CD14-positive monocyte (primary cell): ENCODE data around the gene RANBP2. TPM values are rescaled to one million over a fixed set of nuclear protein-coding genes. Genes with fewer than 3 reads are reported as not detected.
"Not testable (repeated sequence)": the region's sequence is repeated elsewhere in the genome, so short reads cannot be mapped to it uniquely, and the experiment has no call there.

Source experiments
- DNase-seq, 3 donors: peaks; one replicate each; pipeline ENCODE4 v3.0.0-alpha.2; 2011 to 2022
- H2AFZ ChIP-seq: 2 replicates; pipeline ENCODE4 v1.6.0; 2012; ENCODE audit warnings: mild to moderate bottlenecking, low read depth, low read length, inconsistent platforms; ENCODE audit not compliant: insufficient read depth, poor library complexity, severe bottlenecking
- H3K27ac ChIP-seq, 2 donors: 1 replicate in 1 of 2; 2 replicates in 1 of 2; pipeline ENCODE4 v1.5.1; 2012 to 2013; ENCODE audit warnings: low read length in 2 of 2, control low read depth in 1 of 2, inconsistent platforms in 1 of 2, low read depth in 1 of 2, mild to moderate bottlenecking in 1 of 2
- H3K27me3 ChIP-seq, 2 donors: one replicate each; pipeline versions ENCODE4 v1.6.0 to v1.6.1; 2011 to 2013; ENCODE audit warnings: low read length in 2 of 2; ENCODE audit not compliant: control insufficient read depth in 2 of 2, insufficient read depth in 2 of 2
- H3K36me3 ChIP-seq, 2 donors: replicated peaks in 1 of 2; 1 replicate in 1 of 2; 2 replicates in 1 of 2; pipeline versions ENCODE4 v1.5.1 to v1.6.1; 2012 to 2013; ENCODE audit warnings: low read length in 2 of 2, control low read depth in 1 of 2, inconsistent platforms in 1 of 2, mild to moderate bottlenecking in 1 of 2; ENCODE audit not compliant: insufficient read depth in 2 of 2, control insufficient read depth in 1 of 2
- H3K4me1 ChIP-seq, 2 donors: 1 replicate in 1 of 2; 2 replicates in 1 of 2; pipeline versions ENCODE4 v1.5.1 to v1.6.1; 2012 to 2013; ENCODE audit warnings: low read length in 2 of 2, control low read depth in 1 of 2, inconsistent platforms in 1 of 2, mild to moderate bottlenecking in 1 of 2, moderate library complexity in 1 of 2; ENCODE audit not compliant: insufficient read depth in 2 of 2, control insufficient read depth in 1 of 2
- H3K4me2 ChIP-seq: replicated peaks from 2 replicates; pipeline ENCODE3; 2012; ENCODE audit warnings: low read length, moderate library complexity, mild to moderate bottlenecking; ENCODE audit not compliant: poor library complexity, severe bottlenecking; ENCODE audit errors: extremely low read depth
- H3K4me3 ChIP-seq, 3 experiments: fragments of 200-600 bp in 1 of 3; sonication (generic) in 1 of 3; replicated peaks in 1 of 3; 1 replicate in 2 of 3; 2 replicates in 1 of 3; pipeline ENCODE4 v1.5.1; 2011 to 2013; ENCODE audit warnings: low read length in 3 of 3, mild to moderate bottlenecking in 3 of 3, control low read depth in 2 of 3, low read depth in 2 of 3, inconsistent platforms in 1 of 3, moderate library complexity in 1 of 3
- H3K79me2 ChIP-seq: 2 replicates; pipeline ENCODE4 v1.6.0; 2012; ENCODE audit warnings: mild to moderate bottlenecking, control low read depth, inconsistent platforms, low read length, moderate library complexity; ENCODE audit not compliant: insufficient read depth
- H3K9ac ChIP-seq: 2 replicates; pipeline ENCODE4 v1.6.0; 2017; ENCODE audit warnings: low read length, mild to moderate bottlenecking; ENCODE audit not compliant: insufficient read depth, poor library complexity, severe bottlenecking
- H3K9me3 ChIP-seq, 2 donors: replicated peaks in 1 of 2; 1 replicate in 1 of 2; 2 replicates in 1 of 2; pipeline versions ENCODE4 v1.5.1 to v1.6.1; 2012 to 2013; ENCODE audit warnings: low read length in 2 of 2, control low read depth in 1 of 2; ENCODE audit not compliant: control insufficient read depth in 1 of 2, insufficient read depth in 1 of 2
- H4K20me1 ChIP-seq: 2 replicates; pipeline ENCODE4 v1.6.0; 2012; ENCODE audit warnings: mild to moderate bottlenecking, low read length, control low read depth, moderate library complexity; ENCODE audit not compliant: insufficient read depth
- H3K27ac Mint-ChIP-seq, 7 donors: one replicate each; pipeline ENCODE4 v1.8.0; 2020; ENCODE audit warnings: mild to moderate bottlenecking in 7 of 7, mixed read lengths in 7 of 7, moderate library complexity in 6 of 7, inconsistent platforms in 2 of 7
- H3K27me3 Mint-ChIP-seq, 3 donors: one replicate each; pipeline ENCODE4 v1.8.0; 2021 to 2022; ENCODE audit warnings: low read depth in 3 of 3, mild to moderate bottlenecking in 3 of 3, mixed read lengths in 3 of 3, moderate library complexity in 3 of 3, inconsistent platforms in 1 of 3
- H3K36me3 Mint-ChIP-seq, 2 donors: one replicate each; pipeline ENCODE4 v1.8.0; 2020; ENCODE audit warnings: mixed read lengths in 2 of 2, inconsistent platforms in 1 of 2, mild to moderate bottlenecking in 1 of 2
- H3K4me1 Mint-ChIP-seq: one replicate; pipeline ENCODE4 v1.8.0; 2020; ENCODE audit warnings: mild to moderate bottlenecking, mixed read lengths
- H3K4me3 Mint-ChIP-seq, 2 donors: one replicate each; pipeline ENCODE4 v1.8.0; 2020; ENCODE audit warnings: mild to moderate bottlenecking in 2 of 2, mixed read lengths in 2 of 2, moderate library complexity in 1 of 2
- H3K9me3 Mint-ChIP-seq, 7 donors: one replicate each; pipeline ENCODE4 v1.8.0; 2020 to 2022; ENCODE audit warnings: mixed read lengths in 7 of 7, mild to moderate bottlenecking in 6 of 7, moderate library complexity in 6 of 7, inconsistent platforms in 2 of 7
- WGBS: methylation state at CpG from one replicate; pipeline ENCODE4 v1.1.5; 2013; ENCODE audit warnings: missing lambda C conversion rate; ENCODE audit not compliant: insufficient coverage; 5-methylcytosine and 5-hydroxymethylcytosine counted together
- intact Hi-C, 2 donors: fragments of 100-400 bp; cut with micrococcal nuclease; formaldehyde crosslinking; loops; one replicate each; pipeline versions ENCODE4 v1.15.0 to v1.15.1; 2023
- polyA plus RNA-seq, 3 donors: library from polyadenylated mRNA; depleted of rRNA in 1 of 3; unstranded in 2 of 3; stranded (reverse) in 1 of 3; fragments of 300-500 nt in 2 of 3; fragments of >200 nt in 1 of 3; fragmentation: Illumina TruSeq in 2 of 3; gene quantifications; 1 replicate in 2 of 3; 2 replicates in 1 of 3; pipeline ENCODE4 v1.2.3, GENCODE V29; 2012 to 2021

The RANBP2 gene
- polyA plus RNA-seq, 3 donors = 6.8 to 7.3 (median 7.0) TPM

GRCh38 chr2:108688818-108689756, 30.2 kb upstream of the RANBP2 start:
- Mint-ChIP-seq H3K36me3 (peaks cover 9 to 24% of the 10 kb centered on the region in 2 donors), H3K27ac (peak overlapping the region in 2 of 7 donors; percentile 14 to 43)
- H3K9me3 ChIP-seq, H2AFZ ChIP-seq, H4K20me1 ChIP-seq, H3K4me1 ChIP-seq, H3K9ac ChIP-seq, H3K27me3 Mint-ChIP-seq, H3K27ac ChIP-seq, H3K9me3 Mint-ChIP-seq, H3K4me1 Mint-ChIP-seq, intact Hi-C loops, H3K4me2 ChIP-seq, DNase-seq, H3K4me3 Mint-ChIP-seq, H3K79me2 ChIP-seq, H3K27me3 ChIP-seq, H3K4me3 ChIP-seq: not testable (repeated sequence)
- peaks cover 17 to 20% of the 10 kb centered on the region in 2 donors for H3K36me3 ChIP-seq
- 100% methylated on average over 1 of the region's 15 CpGs for WGBS

- H3K27ac Mint-ChIP-seq, H3K4me1 Mint-ChIP-seq, H3K9me3 Mint-ChIP-seq, H3K4me3 ChIP-seq, H3K9ac ChIP-seq, H3K9me3 ChIP-seq, H3K4me2 ChIP-seq, intact Hi-C loops, H2AFZ ChIP-seq, H3K4me3 Mint-ChIP-seq, H3K27me3 Mint-ChIP-seq, H3K27ac ChIP-seq, H4K20me1 ChIP-seq, H3K4me1 ChIP-seq, H3K79me2 ChIP-seq, H3K27me3 ChIP-seq, DNase-seq: not testable (repeated sequence)
- H3K36me3 Mint-ChIP-seq = peaks cover 5 to 18% of the 10 kb centered on the region in 2 donors
- peaks cover 8 to 11% of the 10 kb centered on the region in 2 donors for H3K36me3 ChIP-seq
- WGBS = no CpG with 5 or more reads among the region's 1 CpG
These were observed 29.3 kb upstream of the RANBP2 start for GRCh38 chr2:108690001-108690400.
